WTC11 (cell line): ENCODE measurements around the gene IGSF9B. TPM values are rescaled to one million over a fixed set of nuclear protein-coding genes. Genes with fewer than 3 reads are reported as not detected.

ENCODE experiments used
- ATAC-seq: fragments of 200-7000 bp; cut with Tn5 transposase; 2 replicates; pipeline ENCODE4 v1.10.0; 2021; ENCODE audit warnings: mild to moderate bottlenecking, moderate library complexity
- CTCF ChIA-PET: fragments of 300-600 bp; sonication (Branson Sonifier 250); formaldehyde crosslinking; loops from one replicate; lab custom pipeline; 2021; ENCODE audit warnings: antibody characterized with exemption; lab: Charles Lee
- POLR2A ChIA-PET: fragments of 350-600 bp; sonication (Branson Sonifier 250); formaldehyde crosslinking; loops from one replicate; lab custom pipeline; 2021; ENCODE audit warnings: antibody characterized with exemption; lab: Charles Lee
- DNase-seq: peaks from one replicate; pipeline ENCODE4 v3.0.0; 2021; ENCODE audit warnings: low spot score
- H3K27ac Mint-ChIP-seq: 2 replicates; pipeline ENCODE4 v1.8.0; 2021; ENCODE audit warnings: mixed read lengths
- H3K27me3 Mint-ChIP-seq: 2 replicates; pipeline ENCODE4 v1.8.0; 2021; ENCODE audit warnings: low read depth, mild to moderate bottlenecking, moderate library complexity, mixed read lengths
- H3K36me3 Mint-ChIP-seq: 2 replicates; pipeline ENCODE4 v1.8.0; 2021; ENCODE audit warnings: mixed read lengths
- H3K4me1 Mint-ChIP-seq: 2 replicates; pipeline ENCODE4 v1.8.0; 2022; ENCODE audit warnings: mixed read lengths
- H3K4me3 Mint-ChIP-seq: 2 replicates; pipeline ENCODE4 v1.8.0; 2021; ENCODE audit warnings: mild to moderate bottlenecking, moderate library complexity, mixed read lengths
- H3K9me3 Mint-ChIP-seq: 2 replicates; pipeline ENCODE4 v1.8.0; 2021; ENCODE audit warnings: mixed read lengths
- CDX4 ChIP-seq: fragments of 250-450 bp; sonication (Bioruptor Pico); IDR thresholded peaks from 2 replicates; pipeline ENCODE4 v1.9.0; 2021; ENCODE audit warnings: moderate library complexity, mild to moderate bottlenecking, inconsistent platforms, borderline replicate concordance
- CREB1 ChIP-seq: sonication (generic); formaldehyde crosslinking; IDR thresholded peaks from 2 replicates; pipeline ENCODE4 v1.8.0; 2023; ENCODE audit warnings: mild to moderate bottlenecking, missing genetic modification reagents
- ETV6 ChIP-seq: sonication (generic); formaldehyde crosslinking; IDR thresholded peaks from 2 replicates; pipeline ENCODE4 v1.8.1; 2022; ENCODE audit warnings: mild to moderate bottlenecking, missing genetic modification reagents
- GABPB1 ChIP-seq: sonication (generic); formaldehyde crosslinking; IDR thresholded peaks from 2 replicates; pipeline ENCODE4 v1.8.1; 2023; ENCODE audit warnings: mild to moderate bottlenecking, missing genetic modification reagents
- NR1H2 ChIP-seq: sonication (generic); formaldehyde crosslinking; IDR thresholded peaks from 2 replicates; pipeline ENCODE4 v1.9.0; 2021; ENCODE audit warnings: mild to moderate bottlenecking, moderate library complexity, missing genetic modification reagents
- STAT6 ChIP-seq: sonication (generic); formaldehyde crosslinking; conservative IDR thresholded peaks from 2 replicates; pipeline ENCODE4 v1.8.1; 2023; ENCODE audit warnings: mild to moderate bottlenecking, low read depth, missing genetic modification reagents, moderate library complexity
- TCF7 ChIP-seq: sonication (generic); formaldehyde crosslinking; IDR thresholded peaks from 2 replicates; pipeline ENCODE4 v1.8.0; 2022; ENCODE audit warnings: mild to moderate bottlenecking, low read depth, missing genetic modification reagents, moderate library complexity
- ZNF232 ChIP-seq: sonication (generic); formaldehyde crosslinking; IDR thresholded peaks from 2 replicates; pipeline ENCODE4 v1.8.0; 2022; ENCODE audit warnings: mild to moderate bottlenecking, missing genetic modification reagents
- ZNF263 ChIP-seq: sonication (generic); formaldehyde crosslinking; IDR thresholded peaks from 2 replicates; pipeline ENCODE4 v1.8.1; 2022; ENCODE audit warnings: low read depth, mild to moderate bottlenecking, moderate library complexity, missing genetic modification reagents
- ZNF532 ChIP-seq: fragments of 250-450 bp; sonication (Bioruptor Pico); IDR thresholded peaks from 2 replicates; pipeline ENCODE4 v1.9.0; 2021; ENCODE audit warnings: mild to moderate bottlenecking, borderline replicate concordance
- total RNA-seq: library from RNA; stranded (reverse); gene quantifications from 3 replicates; pipeline ENCODE4 v1.2.3, GENCODE V29; 2021
- TF ChIP-seq, protein P1 (sequence below): fragments of 250-450 bp; sonication (Bioruptor Pico); IDR thresholded peaks from 2 replicates; pipeline ENCODE4 v1.9.0; 2021; ENCODE audit warnings: mild to moderate bottlenecking
- TF ChIP-seq, protein P2 (sequence below): sonication (generic); formaldehyde crosslinking; IDR thresholded peaks from 2 replicates; pipeline ENCODE4 v1.8.0; 2022; ENCODE audit warnings: missing genetic modification reagents
- TF ChIP-seq, protein P3 (sequence below): sonication (generic); formaldehyde crosslinking; IDR thresholded peaks from 2 replicates; pipeline ENCODE4 v1.8.0; 2022; ENCODE audit warnings: mild to moderate bottlenecking, missing genetic modification reagents

Gene IGSF9B
- total RNA-seq, 1 experiment from 2014 or later, result 52.7 TPM

GRCh38 chr11:133942577-133942976 lies 14.2 kb downstream of the IGSF9B start:
- peaks cover 13% of the 10 kb centered on the region for H3K4me1 Mint-ChIP-seq
- peaks cover 61% of the 10 kb centered on the region for H3K36me3 Mint-ChIP-seq
- DNase-seq (no peak), ATAC-seq (no peak)
- POLR2A ChIA-PET, result interaction anchor here (0.6 kb wide), 1 partner anchor 213 kb away, joined by 3 read pairs; no protein-coding TSS in a partner anchor
- TF ChIP-seq, protein P1, sequence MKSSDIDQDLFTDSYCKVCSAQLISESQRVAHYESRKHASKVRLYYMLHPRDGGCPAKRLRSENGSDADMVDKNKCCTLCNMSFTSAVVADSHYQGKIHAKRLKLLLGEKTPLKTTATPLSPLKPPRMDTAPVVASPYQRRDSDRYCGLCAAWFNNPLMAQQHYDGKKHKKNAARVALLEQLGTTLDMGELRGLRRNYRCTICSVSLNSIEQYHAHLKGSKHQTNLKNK, result no peak
- TF ChIP-seq ZNF232 (CRISPR knock-in tag) (no peak), GABPB1 (no peak), NR1H2 (CRISPR knock-in tag) (no peak), CDX4 (CRISPR knock-in tag) (no peak), ZNF263 (CRISPR knock-in tag) (no peak), ZNF532 (CRISPR knock-in tag) (no peak), CREB1 (CRISPR knock-in tag) (no peak), TCF7 (CRISPR knock-in tag) (no peak)
- TF ChIP-seq, protein P2, sequence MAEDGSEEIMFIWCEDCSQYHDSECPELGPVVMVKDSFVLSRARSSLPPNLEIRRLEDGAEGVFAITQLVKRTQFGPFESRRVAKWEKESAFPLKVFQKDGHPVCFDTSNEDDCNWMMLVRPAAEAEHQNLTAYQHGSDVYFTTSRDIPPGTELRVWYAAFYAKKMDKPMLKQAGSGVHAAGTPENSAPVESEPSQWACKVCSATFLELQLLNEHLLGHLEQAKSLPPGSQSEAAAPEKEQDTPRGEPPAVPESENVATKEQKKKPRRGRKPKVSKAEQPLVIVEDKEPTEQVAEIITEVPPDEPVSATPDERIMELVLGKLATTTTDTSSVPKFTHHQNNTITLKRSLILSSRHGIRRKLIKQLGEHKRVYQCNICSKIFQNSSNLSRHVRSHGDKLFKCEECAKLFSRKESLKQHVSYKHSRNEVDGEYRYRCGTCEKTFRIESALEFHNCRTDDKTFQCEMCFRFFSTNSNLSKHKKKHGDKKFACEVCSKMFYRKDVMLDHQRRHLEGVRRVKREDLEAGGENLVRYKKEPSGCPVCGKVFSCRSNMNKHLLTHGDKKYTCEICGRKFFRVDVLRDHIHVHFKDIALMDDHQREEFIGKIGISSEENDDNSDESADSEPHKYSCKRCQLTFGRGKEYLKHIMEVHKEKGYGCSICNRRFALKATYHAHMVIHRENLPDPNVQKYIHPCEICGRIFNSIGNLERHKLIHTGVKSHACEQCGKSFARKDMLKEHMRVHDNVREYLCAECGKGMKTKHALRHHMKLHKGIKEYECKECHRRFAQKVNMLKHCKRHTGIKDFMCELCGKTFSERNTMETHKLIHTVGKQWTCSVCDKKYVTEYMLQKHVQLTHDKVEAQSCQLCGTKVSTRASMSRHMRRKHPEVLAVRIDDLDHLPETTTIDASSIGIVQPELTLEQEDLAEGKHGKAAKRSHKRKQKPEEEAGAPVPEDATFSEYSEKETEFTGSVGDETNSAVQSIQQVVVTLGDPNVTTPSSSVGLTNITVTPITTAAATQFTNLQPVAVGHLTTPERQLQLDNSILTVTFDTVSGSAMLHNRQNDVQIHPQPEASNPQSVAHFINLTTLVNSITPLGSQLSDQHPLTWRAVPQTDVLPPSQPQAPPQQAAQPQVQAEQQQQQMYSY (CRISPR knock-in tag), result no peak
- H3K4me3 Mint-ChIP-seq, result no peak overlapping the region
- no peaks in the 10 kb centered on the region for H3K27me3 Mint-ChIP-seq
- CTCF ChIA-PET, result interaction anchor here (1.8 kb wide), 1 partner anchor 15 kb away, joined by 9 read pairs; no protein-coding TSS in a partner anchor
- peaks cover 13% of the 10 kb centered on the region for H3K9me3 Mint-ChIP-seq
- H3K27ac Mint-ChIP-seq, result 0 out of 2 replicates have a peak overlapping the region, but pooled peaks have one; percentile 40

- no peak overlapping the region for H3K4me3 Mint-ChIP-seq
- TF ChIP-seq STAT6, result no peak
- TF ChIP-seq, protein P3, sequence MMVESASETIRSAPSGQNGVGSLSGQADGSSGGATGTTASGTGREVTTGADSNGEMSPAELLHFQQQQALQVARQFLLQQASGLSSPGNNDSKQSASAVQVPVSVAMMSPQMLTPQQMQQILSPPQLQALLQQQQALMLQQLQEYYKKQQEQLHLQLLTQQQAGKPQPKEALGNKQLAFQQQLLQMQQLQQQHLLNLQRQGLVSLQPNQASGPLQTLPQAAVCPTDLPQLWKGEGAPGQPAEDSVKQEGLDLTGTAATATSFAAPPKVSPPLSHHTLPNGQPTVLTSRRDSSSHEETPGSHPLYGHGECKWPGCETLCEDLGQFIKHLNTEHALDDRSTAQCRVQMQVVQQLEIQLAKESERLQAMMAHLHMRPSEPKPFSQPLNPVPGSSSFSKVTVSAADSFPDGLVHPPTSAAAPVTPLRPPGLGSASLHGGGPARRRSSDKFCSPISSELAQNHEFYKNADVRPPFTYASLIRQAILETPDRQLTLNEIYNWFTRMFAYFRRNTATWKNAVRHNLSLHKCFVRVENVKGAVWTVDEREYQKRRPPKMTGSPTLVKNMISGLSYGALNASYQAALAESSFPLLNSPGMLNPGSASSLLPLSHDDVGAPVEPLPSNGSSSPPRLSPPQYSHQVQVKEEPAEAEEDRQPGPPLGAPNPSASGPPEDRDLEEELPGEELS (CRISPR knock-in tag), result no peak
- no peak for TF ChIP-seq ETV6 (CRISPR knock-in tag)
- no peak for TF ChIP-seq NR1H2 (CRISPR knock-in tag)
- no peaks in the 10 kb centered on the region for H3K27me3 Mint-ChIP-seq
- peaks cover 66% of the 10 kb centered on the region for H3K36me3 Mint-ChIP-seq
- H3K27ac Mint-ChIP-seq, result peak overlapping the region; percentile 40
- peaks cover 3% of the 10 kb centered on the region for H3K4me1 Mint-ChIP-seq
- peaks cover 13% of the 10 kb centered on the region for H3K9me3 Mint-ChIP-seq
- ChIA-PET CTCF (interaction anchor here (0.7 to 0.8 kb wide), 2 partner anchors 14 kb away, joined by 3 read pairs; no protein-coding TSS in a partner anchor), POLR2A (no interaction called here)
- no peak for ATAC-seq
- DNase-seq, result no peak
These were observed 15.2 kb downstream of the IGSF9B start for GRCh38 chr11:133941546-133941945.
